Measurements from ENCODE around the gene DOCK3.
A peak's percentile ranks its signal among the peaks of the same experiment; 100 is the strongest.
"Not testable (repeated sequence)": the region's sequence is repeated elsewhere in the genome, so short reads cannot be mapped to it uniquely, and the experiment has no call there.

DOCK3 gene

GRCh38 chr3:51269466-51269865 is 594.7 kb downstream of the DOCK3 start:
- DNase-seq, result no peak

DNA sequence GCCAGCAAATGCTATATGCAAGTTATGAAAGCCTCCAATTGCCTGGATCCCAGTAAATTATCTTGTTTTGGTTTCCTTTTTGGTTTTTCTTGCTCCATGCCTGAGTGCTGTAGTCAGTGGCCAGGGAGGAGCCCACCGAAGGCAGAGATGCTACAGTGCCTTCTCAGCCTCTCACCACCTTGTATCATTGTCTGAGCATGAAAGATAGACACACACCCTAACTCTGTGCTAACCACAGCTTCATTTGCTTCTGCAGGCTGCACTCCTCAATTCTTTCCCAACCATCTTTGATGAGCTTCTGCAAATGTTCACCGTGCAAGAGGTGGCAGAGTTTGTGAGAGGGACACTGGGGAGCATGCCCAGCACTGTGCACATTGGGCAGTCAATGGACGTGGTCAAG is 595.8 kb downstream of the DOCK3 start:
- no peak for DNase-seq

GRCh38 chr3:51271172-51271571 is 596.4 kb downstream of the DOCK3 start:
- DNase-seq, result no peak

DNA sequence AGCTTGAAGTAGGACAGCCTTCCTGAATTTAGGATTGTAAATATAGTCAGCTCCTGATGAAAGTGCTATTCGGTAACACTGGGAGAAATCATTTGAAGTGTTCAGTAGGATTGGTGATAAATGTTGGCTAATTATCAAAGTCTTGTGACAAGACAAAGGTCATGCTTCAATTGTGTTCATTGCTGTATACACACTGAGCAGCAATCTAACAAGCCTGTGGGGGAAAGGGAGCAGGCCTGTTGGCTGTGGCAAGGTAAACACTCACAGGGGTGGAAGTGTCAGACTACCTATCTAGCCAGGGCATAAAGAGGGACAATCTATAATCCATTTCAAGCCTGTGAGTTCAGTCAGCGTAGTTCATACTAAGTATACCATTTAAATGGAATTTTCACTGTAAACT is 599.3 kb downstream of the DOCK3 start:
- no peak for DNase-seq

GRCh38 chr3:51275111-51275805 is 600.5 kb downstream of the DOCK3 start:
- no peak for DNase-seq

GRCh38 chr3:51276046-51276445 is 601.3 kb downstream of the DOCK3 start:
- no peak for DNase-seq

DNA sequence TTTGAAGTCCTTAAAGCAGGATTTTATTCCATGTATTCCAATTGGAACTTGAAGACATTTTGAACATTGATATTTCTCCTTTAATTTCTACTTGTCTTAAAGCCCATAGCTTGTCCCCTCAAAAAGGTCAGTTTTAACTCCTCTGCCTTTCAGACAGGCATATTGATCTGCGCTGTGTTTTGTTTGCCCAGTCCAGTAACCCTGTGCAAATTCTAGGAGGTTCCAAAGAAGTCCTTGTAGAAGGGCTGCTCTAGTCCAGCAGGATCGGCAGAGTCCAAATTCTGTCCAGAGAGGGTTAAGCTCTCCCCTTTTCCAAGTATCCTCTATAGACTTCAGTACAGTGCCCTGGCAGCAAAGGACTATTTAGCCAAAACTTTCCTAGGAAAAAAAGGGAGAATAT is 604.7 kb downstream of the DOCK3 start:
- no peak for DNase-seq

DNA sequence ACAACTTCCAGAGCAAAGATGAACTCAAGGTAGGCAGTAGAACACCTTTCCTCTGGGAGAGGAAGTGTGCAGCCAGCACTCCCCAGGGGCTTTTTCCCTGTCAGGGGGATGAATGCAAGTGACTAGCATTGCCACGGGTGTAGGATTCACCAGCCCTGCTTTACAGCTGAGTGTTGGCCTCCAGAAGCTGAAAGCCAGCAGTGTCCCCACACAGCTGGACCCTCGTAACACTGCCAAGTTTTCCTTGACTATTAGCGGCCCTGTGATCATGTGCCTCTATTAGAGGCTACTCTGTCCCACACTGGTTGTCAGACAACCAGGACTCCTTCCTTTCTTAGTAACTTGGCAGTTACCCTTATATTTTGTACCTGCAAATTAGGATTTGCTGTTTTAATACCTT is 605.4 kb downstream of the DOCK3 start:
- no peak for DNase-seq

DNA sequence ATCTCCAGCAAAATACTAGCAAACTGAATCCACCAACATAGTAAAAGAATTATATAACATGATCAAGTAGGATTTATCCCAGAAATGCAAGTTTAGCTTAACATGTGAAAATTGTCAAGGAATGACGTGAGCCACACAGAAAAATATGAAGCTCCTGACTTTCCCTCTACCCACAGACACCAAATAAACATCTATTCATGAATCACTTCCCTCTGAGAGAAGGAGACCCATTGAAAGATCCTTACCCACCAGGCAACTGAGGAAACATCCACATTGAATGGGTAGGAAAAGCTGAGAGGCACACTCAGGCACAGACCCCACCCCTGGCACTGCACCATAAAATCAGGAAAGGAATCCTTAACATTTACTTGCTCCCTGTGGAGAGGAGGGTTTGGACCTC is 608.2 kb downstream of the DOCK3 start:
- DNase-seq, result no peak

GRCh38 chr3:51283421-51283820 is 608.7 kb downstream of the DOCK3 start:
- no peak for DNase-seq

DNA sequence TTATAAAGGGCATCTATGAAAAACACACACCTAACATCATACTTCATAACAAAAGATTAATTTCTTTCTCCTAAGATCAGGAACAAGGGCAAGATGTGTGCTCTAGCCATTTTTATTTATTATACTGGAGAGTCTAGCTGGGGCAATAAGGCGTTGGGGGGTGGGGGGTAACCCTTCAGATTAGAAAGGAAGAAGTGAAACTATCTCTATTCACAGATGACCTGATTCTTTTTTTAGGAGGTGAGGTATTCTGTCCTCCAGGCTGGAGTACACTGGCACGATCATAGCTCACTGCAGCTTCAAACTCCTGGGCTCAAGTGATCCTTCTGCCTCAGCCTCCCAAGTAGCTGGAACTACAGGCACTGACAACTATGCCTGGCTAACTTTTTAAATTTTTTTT is 620.9 kb downstream of the DOCK3 start:
- no peak for DNase-seq

DNA sequence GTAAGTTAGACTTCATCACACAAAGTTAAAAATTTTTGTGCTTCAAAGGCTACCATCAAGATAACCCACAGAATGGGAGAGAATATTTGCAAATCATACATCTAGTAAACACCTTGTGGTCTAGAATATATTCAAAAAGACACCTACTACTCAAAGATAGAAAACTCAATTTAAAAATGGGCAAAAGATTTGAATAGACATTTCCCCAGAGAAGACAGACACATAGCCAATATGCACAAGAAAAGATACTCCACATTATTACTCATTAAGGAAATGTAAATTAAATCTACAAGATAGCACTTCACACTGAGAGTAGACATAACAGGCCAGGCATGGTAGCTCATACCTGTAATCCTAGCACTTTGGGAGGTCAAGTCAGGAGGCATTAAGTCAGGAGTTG is 622.6 kb downstream of the DOCK3 start:
- no peak for DNase-seq

DNA sequence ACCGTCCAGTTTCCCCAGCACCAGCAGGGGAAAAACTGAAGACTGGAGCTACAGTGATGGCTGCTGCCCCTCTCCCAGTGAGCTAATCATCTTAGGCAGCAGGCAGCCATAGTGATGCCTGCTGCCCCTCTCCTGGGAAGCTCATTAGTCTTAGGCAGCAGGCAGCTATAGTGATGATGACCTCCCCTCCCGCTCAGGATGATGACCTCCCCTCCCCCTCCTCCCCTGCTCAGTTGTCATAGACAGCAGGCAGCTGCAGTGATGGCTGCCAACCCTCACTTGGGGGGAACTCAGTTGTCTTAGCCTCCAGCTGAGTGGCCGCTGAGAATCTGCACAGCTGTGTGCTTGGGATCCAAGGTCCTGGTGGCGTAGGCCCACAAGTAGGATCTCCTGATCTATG is 629.5 kb downstream of the DOCK3 start:
- no peak for DNase-seq

- no peak for DNase-seq
These were observed 631.4 kb downstream of the DOCK3 start for GRCh38 chr3:51306093-51306492.

- no peak for DNase-seq
These were observed 632.7 kb downstream of the DOCK3 start for GRCh38 chr3:51307458-51307857.

DNA sequence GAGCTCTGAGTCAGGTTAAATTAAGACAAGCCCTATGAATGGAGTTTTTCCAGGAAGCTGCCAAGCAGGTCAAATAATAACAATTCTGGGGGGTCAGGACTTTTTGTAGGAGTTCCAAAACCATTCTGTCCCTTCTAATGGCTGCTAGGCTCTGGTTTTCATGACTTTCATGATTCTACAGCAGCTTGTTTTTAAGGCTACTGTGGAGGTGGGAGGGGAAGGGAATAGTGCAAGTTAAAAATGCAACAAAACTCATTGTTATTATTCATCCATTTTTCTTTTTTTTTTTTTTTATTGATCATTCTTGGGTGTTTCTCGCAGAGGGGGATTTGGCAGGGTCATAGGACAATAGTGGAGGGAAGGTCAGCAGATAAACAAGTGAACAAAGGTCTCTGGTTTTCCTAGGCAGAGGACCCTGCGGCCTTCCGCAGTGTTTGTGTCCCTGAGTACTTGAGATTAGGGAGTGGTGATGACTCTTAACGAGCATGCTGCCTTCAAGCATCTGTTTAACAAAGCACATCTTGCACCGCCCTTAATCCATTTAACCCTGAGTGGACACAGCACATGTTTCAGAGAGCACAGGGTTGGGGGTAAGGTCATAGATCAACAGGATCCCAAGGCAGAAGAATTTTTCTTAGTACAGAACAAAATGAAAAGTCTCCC is 633.3 kb downstream of the DOCK3 start:
- not testable (repeated sequence) for DNase-seq

DNA sequence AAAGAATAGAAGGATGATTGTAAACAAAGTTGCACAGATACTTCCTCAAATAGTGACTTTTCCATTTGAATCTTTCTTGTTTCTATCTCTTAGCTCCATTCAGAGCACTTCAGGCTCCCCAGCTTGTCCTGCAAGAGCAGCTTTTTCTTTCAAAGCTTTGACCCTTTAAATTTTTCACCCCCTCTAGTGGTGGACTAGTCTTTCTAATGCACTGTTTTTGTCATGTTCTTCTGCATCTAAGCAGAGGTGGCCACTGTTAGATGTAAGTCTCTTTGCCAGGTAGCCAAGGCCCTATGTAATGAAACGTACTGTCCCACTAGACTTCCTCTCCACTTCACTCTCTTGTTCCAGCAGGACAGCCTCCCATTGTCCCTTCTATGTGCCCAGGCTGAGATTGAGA is 636.3 kb downstream of the DOCK3 start:
- DNase-seq, result peak; percentile 7

DNA sequence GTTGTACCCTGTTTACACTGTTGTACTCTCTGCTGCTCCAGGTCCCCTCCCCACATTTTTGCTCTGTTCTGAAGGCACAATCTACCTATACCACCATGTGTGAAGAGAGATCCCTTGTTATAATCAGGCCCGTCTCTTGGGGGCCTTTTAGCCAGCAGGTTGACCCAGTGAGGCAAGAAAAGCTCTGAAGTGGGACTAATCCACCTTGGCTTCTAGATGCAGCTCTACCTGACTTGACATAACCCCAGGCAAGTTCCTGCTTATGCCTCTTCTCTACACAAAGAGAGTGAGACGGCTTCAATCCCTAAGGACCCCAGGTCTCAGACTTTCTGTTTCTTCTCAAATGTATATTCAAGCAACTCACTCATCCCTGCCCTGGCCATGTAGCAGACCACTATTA is 653.5 kb downstream of the DOCK3 start:
- no peak for DNase-seq

DNA sequence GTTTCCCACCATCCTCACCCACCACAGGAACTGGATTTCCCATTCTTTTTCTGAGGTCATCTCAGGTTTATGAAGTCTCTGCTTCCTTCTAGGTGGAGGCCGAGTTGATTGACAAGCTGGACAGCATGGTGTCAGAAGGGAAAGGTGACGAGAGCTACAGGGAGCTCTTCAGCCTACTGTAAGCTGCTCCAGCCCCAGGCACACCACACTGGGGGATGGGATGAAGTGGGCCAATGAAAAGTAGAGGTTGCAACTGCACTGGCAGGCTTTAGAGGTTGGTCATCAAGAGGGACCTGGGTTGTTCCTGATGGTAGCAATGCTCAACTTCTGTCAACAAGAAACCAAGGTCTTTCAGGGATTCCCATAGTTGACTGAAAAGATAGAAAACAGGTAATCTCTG is 655.3 kb downstream of the DOCK3 start:
- DNase-seq, result no peak

GRCh38 chr3:51332156-51332555 is 657.4 kb downstream of the DOCK3 start:
- no peak for DNase-seq

DNA sequence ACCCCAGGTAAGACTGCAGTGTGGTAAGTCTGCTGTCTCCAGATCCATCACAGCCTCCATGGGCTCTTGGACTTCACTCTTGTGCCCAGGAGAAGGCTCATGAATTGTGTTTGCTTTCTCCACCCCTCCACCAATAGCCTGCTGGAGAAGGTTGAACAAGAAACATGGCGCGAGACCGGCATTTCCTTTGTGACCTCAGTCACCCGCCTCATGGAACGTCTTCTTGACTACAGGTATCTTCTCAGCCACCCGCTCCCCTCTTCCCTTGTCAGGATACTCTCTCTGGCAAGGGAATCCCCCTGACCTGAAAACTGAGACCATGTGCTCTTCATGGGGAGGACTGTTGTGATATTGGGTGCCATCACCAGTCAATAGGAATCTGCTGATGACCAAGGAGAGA is 658.3 kb downstream of the DOCK3 start:
- no peak for DNase-seq

- no peak for DNase-seq
These were observed 661.5 kb downstream of the DOCK3 start for GRCh38 chr3:51336261-51336660.

- no peak for DNase-seq
These were observed 662.9 kb downstream of the DOCK3 start for GRCh38 chr3:51337666-51338065.

GRCh38 chr3:51338632-51339031 is 663.9 kb downstream of the DOCK3 start:
- DNase-seq, result no peak

All from activated CD4-positive, alpha-beta T cell treated with anti-CD3 and anti-CD28 coated beads, Interleukin-2, amount 50 U/mL, for 16 hours (primary cell).